Vagina (tissue), 2 donors: ENCODE measurements around the gene DLL1. TPM values are rescaled to one million over a fixed set of nuclear protein-coding genes. Genes with fewer than 3 reads are reported as not detected.

ENCODE experiments used
- DNase-seq, 2 donors: peaks; one replicate each; pipeline ENCODE4 v3.0.0-alpha.2; 2017; ENCODE audit errors: extremely low spot score in 2 of 2
- H3K27ac ChIP-seq: fragments of 200-600 bp; sonication (generic); one replicate; pipeline ENCODE4 v1.5.1; 2019
- H3K27me3 ChIP-seq: fragments of 200-600 bp; sonication (generic); one replicate; pipeline ENCODE4 v1.5.1; 2019
- H3K36me3 ChIP-seq, 2 donors: fragments of 200-600 bp; sonication (generic); one replicate each; pipeline ENCODE4 v1.5.1; 2017 to 2019
- H3K4me1 ChIP-seq: fragments of 200-600 bp; sonication (generic); one replicate; pipeline ENCODE4 v1.5.1; 2019
- H3K4me3 ChIP-seq, 2 donors: fragments of 200-600 bp; sonication (generic); 1 replicate in 1 of 2; 2 replicates in 1 of 2; pipeline ENCODE4 v1.5.1; 2016 to 2019
- H3K9me3 ChIP-seq: fragments of 200-600 bp; sonication (generic); one replicate; pipeline ENCODE4 v1.5.1; 2019
- POLR2A ChIP-seq, 2 donors: fragments of 450-650 bp; IDR thresholded peaks; one replicate each; pipeline ENCODE4 v1.6.1; 2017; ENCODE audit warnings: antibody characterized with exemption in 2 of 2, mild to moderate bottlenecking in 2 of 2, moderate library complexity in 2 of 2
- POLR2AphosphoS5 ChIP-seq, 2 donors: sonication (generic); formaldehyde crosslinking; IDR thresholded peaks; one replicate each; pipeline ENCODE4 v1.9.0; 2017; ENCODE audit warnings: antibody characterized with exemption in 2 of 2, mild to moderate bottlenecking in 2 of 2, low read depth in 1 of 2; ENCODE audit not compliant: insufficient read depth in 1 of 2
- intact Hi-C: fragments of 100-400 bp; cut with DNase I; formaldehyde crosslinking; loops from one replicate; pipeline ENCODE4 v1.15.1; 2023
- total RNA-seq: library from RNA; depleted of rRNA; stranded (reverse); fragments of >200 nt; gene quantifications from one replicate; pipeline ENCODE4 v1.2.3, GENCODE V29; 2016
- TF ChIP-seq, protein P1 (sequence below), 3 experiments: fragments of 450-650 bp in 2 of 3; fragments of 200-600 bp in 1 of 3; sonication (generic) in 1 of 3; IDR thresholded peaks; one replicate each; pipeline ENCODE4 v1.5.1; 2017 to 2019; ENCODE audit warnings: antibody characterized with exemption in 3 of 3, mild to moderate bottlenecking in 2 of 3, moderate library complexity in 2 of 3

Gene DLL1
- total RNA-seq, 1 donor from 2014 or later = 43.5 TPM

DNA sequence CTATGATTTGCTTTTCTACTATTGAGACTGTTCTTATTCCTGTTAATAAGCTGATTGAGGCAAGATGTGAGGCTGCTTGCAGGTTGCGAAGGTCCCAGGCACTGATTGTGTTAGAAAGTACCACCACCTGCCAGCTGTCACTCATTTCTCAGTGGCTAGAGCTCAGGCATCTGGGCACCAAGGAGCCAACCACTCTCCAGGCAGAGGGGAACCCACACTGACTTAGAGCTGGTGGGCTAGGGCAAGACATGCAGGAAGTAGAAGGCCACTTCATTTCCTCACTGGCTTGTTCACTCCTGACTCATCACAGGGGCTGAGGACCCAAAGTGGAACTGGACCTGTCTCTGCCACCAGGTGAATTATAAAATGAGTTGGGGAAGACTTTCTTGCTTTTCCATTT lies 7.8 kb upstream of the DLL1 start:
- Histone ChIP-seq H3K9me3 (no peaks in the 10 kb centered on the region), H3K36me3 (no peaks in the 10 kb centered on the region), H3K4me3 (no peak overlapping the region), H3K4me1 (peaks cover 26% of the 10 kb centered on the region), H3K27me3 (peaks cover 7% of the 10 kb centered on the region), H3K27ac (no peak overlapping the region)
- no peak for DNase-seq
- TF ChIP-seq, protein P1, sequence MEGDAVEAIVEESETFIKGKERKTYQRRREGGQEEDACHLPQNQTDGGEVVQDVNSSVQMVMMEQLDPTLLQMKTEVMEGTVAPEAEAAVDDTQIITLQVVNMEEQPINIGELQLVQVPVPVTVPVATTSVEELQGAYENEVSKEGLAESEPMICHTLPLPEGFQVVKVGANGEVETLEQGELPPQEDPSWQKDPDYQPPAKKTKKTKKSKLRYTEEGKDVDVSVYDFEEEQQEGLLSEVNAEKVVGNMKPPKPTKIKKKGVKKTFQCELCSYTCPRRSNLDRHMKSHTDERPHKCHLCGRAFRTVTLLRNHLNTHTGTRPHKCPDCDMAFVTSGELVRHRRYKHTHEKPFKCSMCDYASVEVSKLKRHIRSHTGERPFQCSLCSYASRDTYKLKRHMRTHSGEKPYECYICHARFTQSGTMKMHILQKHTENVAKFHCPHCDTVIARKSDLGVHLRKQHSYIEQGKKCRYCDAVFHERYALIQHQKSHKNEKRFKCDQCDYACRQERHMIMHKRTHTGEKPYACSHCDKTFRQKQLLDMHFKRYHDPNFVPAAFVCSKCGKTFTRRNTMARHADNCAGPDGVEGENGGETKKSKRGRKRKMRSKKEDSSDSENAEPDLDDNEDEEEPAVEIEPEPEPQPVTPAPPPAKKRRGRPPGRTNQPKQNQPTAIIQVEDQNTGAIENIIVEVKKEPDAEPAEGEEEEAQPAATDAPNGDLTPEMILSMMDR (IDR thresholded peaks at IDR 0.05) = no peak
- TF ChIP-seq POLR2A (IDR thresholded peaks at IDR 0.05) (no peak), POLR2AphosphoS5 (IDR thresholded peaks at IDR 0.05; ENCODE audit: insufficient read depth in 1 of 2, low read depth in 1 of 2) (no peak)
- intact Hi-C loops = loop anchor here (10.0 kb wide), 1 partner anchor 464 kb away; no protein-coding TSS in a partner anchor

DNA sequence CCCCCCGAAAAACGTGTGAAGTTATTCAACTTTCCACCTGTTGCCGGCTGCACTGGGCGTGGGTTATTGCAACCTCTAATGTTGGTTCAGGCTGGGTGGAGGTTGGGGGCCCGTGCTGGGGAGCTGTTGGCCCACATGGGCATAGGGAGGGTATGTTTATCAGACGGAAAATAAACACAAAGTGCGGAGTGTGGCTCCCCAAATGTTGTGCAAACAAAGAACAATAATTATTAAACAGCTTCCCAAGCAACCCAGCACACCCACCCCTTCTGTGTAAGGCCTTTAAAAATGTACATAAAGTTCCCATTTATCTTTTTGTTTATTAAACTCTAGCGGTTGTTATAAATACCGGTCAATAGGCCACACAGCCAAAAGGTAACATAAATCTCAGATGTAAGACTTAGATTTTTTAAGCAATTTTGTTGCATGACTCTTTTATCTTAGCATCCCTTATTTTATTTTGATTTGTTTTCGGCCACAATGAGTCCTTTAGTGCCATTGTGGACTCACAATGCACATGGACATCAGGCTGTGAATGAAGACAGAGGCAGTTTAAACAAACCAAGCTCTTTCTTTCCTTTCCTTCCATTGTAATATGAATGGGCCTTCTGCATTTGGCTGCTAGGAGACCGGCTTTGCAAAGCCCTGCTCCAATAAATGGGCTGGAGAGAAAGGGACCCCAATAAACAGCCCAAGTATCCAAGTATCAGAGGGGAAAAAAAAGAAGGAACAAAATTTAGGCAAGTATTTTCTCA lies 6.9 kb upstream of the DLL1 start:
- Histone ChIP-seq H3K27ac (no peak overlapping the region), H3K9me3 (no peaks in the 10 kb centered on the region), H3K4me3 (no peak overlapping the region), H3K36me3 (no peaks in the 10 kb centered on the region), H3K4me1 (peaks cover 31% of the 10 kb centered on the region), H3K27me3 (peaks cover 7% of the 10 kb centered on the region)
- intact Hi-C loops = loop anchor here (10.0 kb wide), 1 partner anchor 463 kb away; no protein-coding TSS in a partner anchor
- DNase-seq = no peak
- TF ChIP-seq, protein P1 (IDR thresholded peaks at IDR 0.05) = no peak
- no peak for TF ChIP-seq POLR2AphosphoS5 (IDR thresholded peaks at IDR 0.05; ENCODE audit: insufficient read depth in 1 of 2, low read depth in 1 of 2)
- TF ChIP-seq POLR2A (IDR thresholded peaks at IDR 0.05) = no peak

DNA sequence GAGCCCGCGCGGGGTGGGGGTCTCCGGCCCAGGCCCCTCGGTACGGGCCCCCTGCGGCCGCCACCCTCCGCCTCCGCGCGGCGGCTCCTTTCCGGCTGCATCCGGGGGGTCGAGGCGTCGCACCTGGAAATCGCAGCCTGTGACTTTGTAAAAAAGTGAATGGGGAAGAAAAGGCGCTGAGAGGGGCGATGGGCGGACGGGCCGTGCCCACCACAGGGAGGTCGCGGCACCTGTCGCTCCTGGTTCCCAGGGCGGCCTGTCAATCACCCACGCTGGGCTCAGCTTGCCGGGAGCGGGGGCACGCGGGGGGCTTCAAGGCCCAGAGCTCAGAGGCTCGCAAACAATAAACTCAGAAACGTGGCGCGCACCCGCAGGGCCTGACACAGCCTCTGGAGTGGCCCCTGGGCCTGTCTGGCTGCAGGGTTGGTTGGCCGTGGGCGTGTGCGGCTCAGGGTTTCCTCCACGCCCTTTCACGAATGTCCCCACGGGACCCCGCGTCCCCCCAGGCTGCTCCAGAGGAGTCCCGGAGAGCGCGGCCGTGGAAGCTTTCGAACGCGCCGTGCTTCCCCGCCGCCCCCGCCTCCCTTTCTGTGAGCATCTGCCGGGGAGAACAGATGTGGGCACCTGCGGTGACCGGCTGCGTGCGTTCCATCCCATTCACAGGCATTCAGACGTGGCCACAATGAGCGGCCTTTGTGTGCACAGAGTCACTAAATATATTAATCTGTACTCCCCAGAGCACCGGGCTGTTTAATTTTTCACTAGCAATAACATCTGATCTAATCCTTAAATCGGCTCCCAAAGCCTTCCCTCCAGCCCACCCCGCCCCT lies 6.1 kb upstream of the DLL1 start:
- Histone ChIP-seq H3K27me3 (peaks cover 7% of the 10 kb centered on the region), H3K9me3 (no peaks in the 10 kb centered on the region), H3K4me1 (peaks cover 39% of the 10 kb centered on the region), H3K4me3 (peak overlapping the region; percentile 46 to 58), H3K27ac (no peak overlapping the region), H3K36me3 (no peaks in the 10 kb centered on the region)
- TF ChIP-seq POLR2A (IDR thresholded peaks at IDR 0.05) (no peak), POLR2AphosphoS5 (IDR thresholded peaks at IDR 0.05; ENCODE audit: insufficient read depth in 1 of 2, low read depth in 1 of 2) (no peak)
- TF ChIP-seq, protein P1 (IDR thresholded peaks at IDR 0.05) = no peak
- intact Hi-C loops = loop anchor here (10.0 kb wide), 1 partner anchor 462 kb away; no protein-coding TSS in a partner anchor
- no peak for DNase-seq

DNA sequence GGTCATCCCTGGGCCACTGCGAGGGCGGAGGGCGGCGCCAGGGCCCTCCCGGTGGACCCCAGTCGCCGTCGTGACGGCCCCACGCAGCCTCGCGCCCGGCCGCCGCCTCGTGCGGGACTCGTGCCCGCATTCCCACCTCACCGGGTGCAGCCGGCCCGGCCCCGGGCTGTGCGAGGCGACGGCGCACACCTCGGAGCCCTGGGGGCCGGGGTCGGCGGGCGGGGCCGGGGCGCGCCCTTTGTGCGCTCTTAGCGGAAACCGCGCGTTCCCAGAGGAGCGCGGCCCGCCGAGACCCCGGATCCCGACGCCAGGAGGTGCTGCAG lies 5.5 kb upstream of the DLL1 start:
- no peak for TF ChIP-seq POLR2A (IDR thresholded peaks at IDR 0.05)
- TF ChIP-seq, protein P1 (IDR thresholded peaks at IDR 0.05) = no peak
- no peak for TF ChIP-seq POLR2AphosphoS5 (IDR thresholded peaks at IDR 0.05; ENCODE audit: insufficient read depth in 1 of 2, low read depth in 1 of 2)
- H3K4me3 ChIP-seq = peak overlapping the region; percentile 46 to 58
- no peaks in the 10 kb centered on the region for H3K36me3 ChIP-seq
- no peak overlapping the region for H3K27ac ChIP-seq
- H3K27me3 ChIP-seq = peaks cover 7% of the 10 kb centered on the region
- no peak for DNase-seq
- intact Hi-C loops = loop anchor here (10.0 kb wide), 1 partner anchor 462 kb away; no protein-coding TSS in a partner anchor
- no peaks in the 10 kb centered on the region for H3K9me3 ChIP-seq
- peaks cover 45% of the 10 kb centered on the region for H3K4me1 ChIP-seq
